OCI-LY3 (cell line): ENCODE data around the gene TAS2R60.

ENCODE experiments used
- H2AFZ ChIP-seq: fragments of 200-600, 300-600 bp; shearing (Covaris generic); 2 replicates; pipeline ENCODE4 v1.6.0; 2014; ENCODE audit warnings: antibody characterized with exemption, low read depth, low read length
- H3K27ac ChIP-seq: fragments of 200-600, 300-600 bp; sonication (generic); 2 replicates; pipeline ENCODE4 v1.5.1; 2014; ENCODE audit warnings: mild to moderate bottlenecking, low read length, moderate library complexity, mixed read lengths
- H3K27me3 ChIP-seq: fragments of 200-600, 300-600 bp; sonication (generic); 2 replicates; pipeline ENCODE4 v1.6.1; 2014; ENCODE audit warnings: low read depth, low read length, mixed read lengths
- H3K36me3 ChIP-seq: fragments of 200-600, 300-600 bp; sonication (generic); replicated peaks from 2 replicates; pipeline ENCODE3; 2014; ENCODE audit warnings: low read depth, low read length, mixed read lengths
- H3K4me1 ChIP-seq: fragments of 300-600, 200-600 bp; sonication (generic); 2 replicates; pipeline ENCODE4 v1.6.1; 2014; ENCODE audit warnings: low read length, mixed read lengths
- H3K4me2 ChIP-seq: fragments of 200-600, 300-600 bp; sonication (generic); 2 replicates; pipeline ENCODE4 v1.6.1; 2014; ENCODE audit warnings: low read length, mixed read lengths
- H3K4me3 ChIP-seq: fragments of 300-600, 200-600 bp; sonication (generic); 2 replicates; pipeline ENCODE4 v1.5.1; 2014; ENCODE audit warnings: antibody characterized with exemption, mild to moderate bottlenecking, low read length, moderate library complexity
- H3K79me2 ChIP-seq: fragments of 300-600, 200-600 bp; shearing (Covaris generic); 2 replicates; pipeline ENCODE4 v1.6.1; 2014; ENCODE audit warnings: mild to moderate bottlenecking, low read length, mixed read lengths
- H3K9ac ChIP-seq: fragments of 300-600, 200-600 bp; shearing (Covaris generic); 2 replicates; pipeline ENCODE4 v1.6.0; 2014; ENCODE audit warnings: mild to moderate bottlenecking, low read length, moderate library complexity
- H3K9me3 ChIP-seq: fragments of 200-600, 300-600 bp; shearing (Covaris generic); 2 replicates; pipeline ENCODE4 v1.6.1; 2014; ENCODE audit warnings: low read length, mixed read lengths; ENCODE audit not compliant: insufficient read depth
- H4K20me1 ChIP-seq: fragments of 200-600, 300-600 bp; sonication (generic); 2 replicates; pipeline ENCODE4 v1.6.1; 2016; ENCODE audit warnings: low read length, mixed read lengths; ENCODE audit not compliant: insufficient read depth
- CTCF ChIP-seq: fragments of 200-600, 300-600 bp; sonication (generic); IDR thresholded peaks from 2 replicates; pipeline ENCODE4 v1.5.1; 2014; ENCODE audit warnings: antibody characterized with exemption, low read length, low read depth
- EZH2phosphoT487 ChIP-seq: fragments of 200-600 bp; shearing (Covaris generic); IDR thresholded peaks from 2 replicates; pipeline ENCODE4 v1.6.1; 2018; ENCODE audit warnings: antibody characterized with exemption, mixed run types, low read depth

The TAS2R60 gene

GRCh38 chr7:143454091-143454680 is 10.9 kb downstream of the TAS2R60 start:
- Histone ChIP-seq H4K20me1 (no peaks in the 10 kb centered on the region), H3K9me3 (no peaks in the 10 kb centered on the region), H3K4me3 (no peak overlapping the region), H3K4me1 (no peaks in the 10 kb centered on the region), H3K27ac (no peak overlapping the region), H3K36me3 (no peaks in the 10 kb centered on the region), H3K79me2 (no peaks in the 10 kb centered on the region), H3K27me3 (peaks cover 44% of the 10 kb centered on the region), H2AFZ (no peak overlapping the region), H3K4me2 (no peak overlapping the region), H3K9ac (no peak overlapping the region)
- no peak for TF ChIP-seq EZH2phosphoT487
- no peak for TF ChIP-seq CTCF

- H3K4me2 ChIP-seq = no peak overlapping the region
- no peaks in the 10 kb centered on the region for H3K4me1 ChIP-seq
- no peak overlapping the region for H3K27ac ChIP-seq
These were observed 12.2 kb downstream of the TAS2R60 start for GRCh38 chr7:143455491-143455890.

GRCh38 chr7:143455942-143456341 is 12.7 kb downstream of the TAS2R60 start:
- no peak overlapping the region for H2AFZ ChIP-seq
- no peaks in the 10 kb centered on the region for H3K36me3 ChIP-seq
- no peak overlapping the region for H3K4me2 ChIP-seq
- no peaks in the 10 kb centered on the region for H4K20me1 ChIP-seq
- TF ChIP-seq CTCF = no peak
- no peak for TF ChIP-seq EZH2phosphoT487
- no peaks in the 10 kb centered on the region for H3K9me3 ChIP-seq
- no peak overlapping the region for H3K9ac ChIP-seq
- no peaks in the 10 kb centered on the region for H3K4me1 ChIP-seq
- H3K27ac ChIP-seq = no peak overlapping the region
- H3K4me3 ChIP-seq = no peak overlapping the region
- H3K79me2 ChIP-seq = no peaks in the 10 kb centered on the region
- H3K27me3 ChIP-seq = peaks cover 44% of the 10 kb centered on the region

More at GRCh38 chr7:143455491-143455890, 12.2 kb downstream of the TAS2R60 start:
- Histone ChIP-seq H2AFZ (no peak overlapping the region), H3K36me3 (no peaks in the 10 kb centered on the region), H3K4me3 (no peak overlapping the region), H4K20me1 (no peaks in the 10 kb centered on the region), H3K79me2 (no peaks in the 10 kb centered on the region), H3K9me3 (no peaks in the 10 kb centered on the region), H3K9ac (no peak overlapping the region), H3K27me3 (peaks cover 44% of the 10 kb centered on the region)
- TF ChIP-seq CTCF (no peak), EZH2phosphoT487 (no peak)

- no peak overlapping the region for H3K27ac ChIP-seq
- no peak for TF ChIP-seq EZH2phosphoT487
- no peak for TF ChIP-seq CTCF
- no peak overlapping the region for H3K4me2 ChIP-seq
- peaks cover 32% of the 10 kb centered on the region for H3K27me3 ChIP-seq
- no peak overlapping the region for H2AFZ ChIP-seq
- H3K9me3 ChIP-seq = peaks cover 4% of the 10 kb centered on the region; the same call in 1 of the 2 replicates
- no peaks in the 10 kb centered on the region for H3K4me1 ChIP-seq
- no peaks in the 10 kb centered on the region for H3K79me2 ChIP-seq
- no peak overlapping the region for H3K4me3 ChIP-seq
- no peaks in the 10 kb centered on the region for H4K20me1 ChIP-seq
- H3K36me3 ChIP-seq = no peaks in the 10 kb centered on the region
- H3K9ac ChIP-seq = no peak overlapping the region
These were observed 13.9 kb downstream of the TAS2R60 start for GRCh38 chr7:143456992-143457793.
